ENCODE data around the gene CKS2. TPM values are rescaled to one million over a fixed set of nuclear protein-coding genes. Genes with fewer than 3 reads are reported as not detected.

CKS2 gene
- polyA plus RNA-seq, 1 donor from 2014 or later: 48.5 TPM

DNA sequence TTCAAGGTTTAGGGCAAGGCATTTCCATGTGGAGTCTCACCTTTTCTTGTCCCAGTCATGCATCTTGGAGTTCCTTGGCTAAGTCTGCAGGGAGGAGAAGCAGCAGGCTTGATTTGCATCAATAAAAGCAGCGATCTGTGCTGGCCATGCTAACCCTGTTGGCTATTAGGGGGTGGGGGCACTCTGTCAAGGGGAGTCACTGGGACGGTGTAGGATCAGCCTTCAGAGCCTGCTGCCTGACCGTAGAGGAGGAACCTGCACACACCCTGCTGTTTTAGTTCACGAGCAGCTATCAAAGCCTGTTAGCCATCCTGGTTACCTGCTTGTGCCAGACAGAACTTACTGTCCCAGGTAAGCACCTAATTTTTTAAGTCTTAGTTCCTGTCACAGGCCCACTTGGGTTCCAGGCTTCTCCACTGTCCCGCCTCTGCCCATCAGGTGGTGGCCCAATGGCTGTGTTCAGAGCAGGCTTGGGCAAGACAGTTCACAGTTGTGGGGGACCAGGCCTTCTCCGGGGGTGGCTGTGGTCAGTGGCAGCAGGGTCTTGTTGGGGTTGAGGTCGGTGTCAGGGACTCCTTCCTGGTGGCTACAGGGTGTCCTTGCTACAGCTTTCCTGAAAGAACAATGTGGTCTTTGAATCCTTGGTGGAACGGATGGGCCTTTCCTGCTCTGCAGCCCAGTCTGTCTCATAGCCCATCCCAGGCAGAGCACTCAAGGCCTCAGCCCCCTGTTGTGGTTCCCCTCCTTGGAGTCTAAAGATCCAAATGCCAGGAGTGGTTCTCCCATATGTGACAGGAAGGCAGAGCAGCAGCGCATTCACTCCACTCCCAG lies 51.0 kb downstream of the CKS2 start:
- H3K36me3 ChIP-seq (ENCODE audit: insufficient read depth, low read length): peaks cover 11% of the 10 kb centered on the region
- H3K9me2 ChIP-seq (ENCODE audit: insufficient read depth, low read length): no peaks in the 10 kb centered on the region
- H3K79me2 ChIP-seq (replicated peaks; ENCODE audit: insufficient read depth, low read length): no peaks in the 10 kb centered on the region
- no peak overlapping the region for H3K27ac ChIP-seq (ENCODE audit: low read length)
- no peaks in the 10 kb centered on the region for H3K9me3 ChIP-seq (ENCODE audit: low read length)
- no peak overlapping the region for H3K4me2 ChIP-seq (ENCODE audit: low read length)
- H2AFZ ChIP-seq (ENCODE audit: low read depth, low read length): no peak overlapping the region
- no peaks in the 10 kb centered on the region for H3K27me3 ChIP-seq (ENCODE audit: insufficient read depth, low read depth, low read length)
- H3F3A ChIP-seq (ENCODE audit: insufficient read depth, low read length, poor library complexity, severe bottlenecking): no peaks in the 10 kb centered on the region
- H4K20me1 ChIP-seq (ENCODE audit: insufficient read depth): no peaks in the 10 kb centered on the region
- TF ChIP-seq, protein P1, sequence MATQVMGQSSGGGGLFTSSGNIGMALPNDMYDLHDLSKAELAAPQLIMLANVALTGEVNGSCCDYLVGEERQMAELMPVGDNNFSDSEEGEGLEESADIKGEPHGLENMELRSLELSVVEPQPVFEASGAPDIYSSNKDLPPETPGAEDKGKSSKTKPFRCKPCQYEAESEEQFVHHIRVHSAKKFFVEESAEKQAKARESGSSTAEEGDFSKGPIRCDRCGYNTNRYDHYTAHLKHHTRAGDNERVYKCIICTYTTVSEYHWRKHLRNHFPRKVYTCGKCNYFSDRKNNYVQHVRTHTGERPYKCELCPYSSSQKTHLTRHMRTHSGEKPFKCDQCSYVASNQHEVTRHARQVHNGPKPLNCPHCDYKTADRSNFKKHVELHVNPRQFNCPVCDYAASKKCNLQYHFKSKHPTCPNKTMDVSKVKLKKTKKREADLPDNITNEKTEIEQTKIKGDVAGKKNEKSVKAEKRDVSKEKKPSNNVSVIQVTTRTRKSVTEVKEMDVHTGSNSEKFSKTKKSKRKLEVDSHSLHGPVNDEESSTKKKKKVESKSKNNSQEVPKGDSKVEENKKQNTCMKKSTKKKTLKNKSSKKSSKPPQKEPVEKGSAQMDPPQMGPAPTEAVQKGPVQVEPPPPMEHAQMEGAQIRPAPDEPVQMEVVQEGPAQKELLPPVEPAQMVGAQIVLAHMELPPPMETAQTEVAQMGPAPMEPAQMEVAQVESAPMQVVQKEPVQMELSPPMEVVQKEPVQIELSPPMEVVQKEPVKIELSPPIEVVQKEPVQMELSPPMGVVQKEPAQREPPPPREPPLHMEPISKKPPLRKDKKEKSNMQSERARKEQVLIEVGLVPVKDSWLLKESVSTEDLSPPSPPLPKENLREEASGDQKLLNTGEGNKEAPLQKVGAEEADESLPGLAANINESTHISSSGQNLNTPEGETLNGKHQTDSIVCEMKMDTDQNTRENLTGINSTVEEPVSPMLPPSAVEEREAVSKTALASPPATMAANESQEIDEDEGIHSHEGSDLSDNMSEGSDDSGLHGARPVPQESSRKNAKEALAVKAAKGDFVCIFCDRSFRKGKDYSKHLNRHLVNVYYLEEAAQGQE (IDR thresholded peaks at IDR 0.05; ENCODE audit: borderline replicate concordance): no peak
- TF ChIP-seq MXI1 (conservative IDR thresholded peaks at IDR 0.05; ENCODE audit: poor library complexity, severe bottlenecking): no peak
- TF ChIP-seq EP300 (conservative IDR thresholded peaks at IDR 0.05; ENCODE audit: poor library complexity, severe bottlenecking): no peak
- no peak for TF ChIP-seq POLR2AphosphoS5 (IDR thresholded peaks at IDR 0.05)
- TF ChIP-seq TAF1 (IDR thresholded peaks at IDR 0.05; ENCODE audit: low read depth): no peak
- TF ChIP-seq RAD21 (conservative IDR thresholded peaks at IDR 0.05): no peak
- TF ChIP-seq, protein P2, sequence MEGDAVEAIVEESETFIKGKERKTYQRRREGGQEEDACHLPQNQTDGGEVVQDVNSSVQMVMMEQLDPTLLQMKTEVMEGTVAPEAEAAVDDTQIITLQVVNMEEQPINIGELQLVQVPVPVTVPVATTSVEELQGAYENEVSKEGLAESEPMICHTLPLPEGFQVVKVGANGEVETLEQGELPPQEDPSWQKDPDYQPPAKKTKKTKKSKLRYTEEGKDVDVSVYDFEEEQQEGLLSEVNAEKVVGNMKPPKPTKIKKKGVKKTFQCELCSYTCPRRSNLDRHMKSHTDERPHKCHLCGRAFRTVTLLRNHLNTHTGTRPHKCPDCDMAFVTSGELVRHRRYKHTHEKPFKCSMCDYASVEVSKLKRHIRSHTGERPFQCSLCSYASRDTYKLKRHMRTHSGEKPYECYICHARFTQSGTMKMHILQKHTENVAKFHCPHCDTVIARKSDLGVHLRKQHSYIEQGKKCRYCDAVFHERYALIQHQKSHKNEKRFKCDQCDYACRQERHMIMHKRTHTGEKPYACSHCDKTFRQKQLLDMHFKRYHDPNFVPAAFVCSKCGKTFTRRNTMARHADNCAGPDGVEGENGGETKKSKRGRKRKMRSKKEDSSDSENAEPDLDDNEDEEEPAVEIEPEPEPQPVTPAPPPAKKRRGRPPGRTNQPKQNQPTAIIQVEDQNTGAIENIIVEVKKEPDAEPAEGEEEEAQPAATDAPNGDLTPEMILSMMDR (IDR thresholded peaks at IDR 0.05; ENCODE audit: poor library complexity, severe bottlenecking): no peak
- TF ChIP-seq EZH2 (IDR thresholded peaks at IDR 0.05; ENCODE audit: borderline replicate concordance, insufficient read depth, low read length, poor library complexity, severe bottlenecking): no peak
- no peak for TF ChIP-seq SMC3 (conservative IDR thresholded peaks at IDR 0.05; ENCODE audit: poor library complexity)
- H3K4me3 ChIP-seq (ENCODE audit: low read length): no peak overlapping the region
- H3K9ac ChIP-seq (ENCODE audit: low read length): no peak overlapping the region

DNA sequence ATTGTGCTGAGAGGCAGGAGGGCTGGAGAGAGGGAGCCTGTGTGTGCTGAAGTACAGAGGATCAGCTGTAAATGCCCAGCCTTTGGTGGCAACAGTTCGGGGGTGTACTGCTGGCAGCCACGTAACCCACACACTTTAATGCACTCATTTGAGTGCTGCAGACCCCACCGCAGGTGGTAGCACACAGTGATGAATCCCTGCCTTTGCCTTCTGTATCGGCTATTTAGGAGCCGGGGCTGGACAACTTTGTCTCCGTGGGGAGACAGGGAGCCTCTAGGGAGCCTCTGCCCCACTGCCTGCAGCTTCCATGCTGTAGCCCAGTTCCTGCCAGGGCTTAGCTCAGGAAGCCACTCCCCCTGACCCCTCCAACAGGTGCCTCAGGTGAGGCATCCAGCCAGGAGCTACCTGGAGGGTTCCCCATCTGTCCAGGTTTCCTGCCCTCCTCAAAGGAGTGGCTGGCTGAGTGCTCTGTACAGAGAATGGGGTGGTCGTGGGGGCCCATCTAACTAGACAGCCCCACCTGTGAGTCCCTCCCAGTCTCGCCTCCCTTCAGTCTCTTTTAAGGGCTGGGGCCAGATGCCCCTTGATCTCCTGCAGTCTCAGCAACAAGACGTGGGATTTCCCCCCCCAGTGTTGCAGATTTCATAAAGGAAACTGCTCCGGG lies 51.8 kb downstream of the CKS2 start:
- no peaks in the 10 kb centered on the region for H3K9me2 ChIP-seq (ENCODE audit: insufficient read depth, low read length)
- no peaks in the 10 kb centered on the region for H4K20me1 ChIP-seq (ENCODE audit: insufficient read depth)
- peaks cover 11% of the 10 kb centered on the region for H3K36me3 ChIP-seq (ENCODE audit: insufficient read depth, low read length)
- H3K79me2 ChIP-seq (replicated peaks; ENCODE audit: insufficient read depth, low read length): no peaks in the 10 kb centered on the region
- no peaks in the 10 kb centered on the region for H3F3A ChIP-seq (ENCODE audit: insufficient read depth, low read length, poor library complexity, severe bottlenecking)
- no peaks in the 10 kb centered on the region for H3K27me3 ChIP-seq (ENCODE audit: insufficient read depth, low read depth, low read length)
- no peak overlapping the region for H3K4me2 ChIP-seq (ENCODE audit: low read length)
- no peak overlapping the region for H3K9ac ChIP-seq (ENCODE audit: low read length)
- H2AFZ ChIP-seq (ENCODE audit: low read depth, low read length): no peak overlapping the region
- no peaks in the 10 kb centered on the region for H3K9me3 ChIP-seq (ENCODE audit: low read length)
- no peak for TF ChIP-seq POLR2AphosphoS5 (IDR thresholded peaks at IDR 0.05)
- TF ChIP-seq, protein P1 (IDR thresholded peaks at IDR 0.05; ENCODE audit: borderline replicate concordance): no peak
- no peak overlapping the region for H3K4me3 ChIP-seq (ENCODE audit: low read length)
- no peak overlapping the region for H3K27ac ChIP-seq (ENCODE audit: low read length)
